Heart right ventricle (tissue), 16 donors: ENCODE results near the gene ANO1. TPM values are rescaled to one million over a fixed set of nuclear protein-coding genes. Genes with fewer than 3 reads are reported as not detected.

Source experiments
- ATAC-seq, 8 donors: fragments of 200-7000 bp; cut with Tn5 transposase; one replicate each; pipeline ENCODE4 v1.9.1; 2020; ENCODE audit warnings: mild to moderate bottlenecking in 8 of 8, moderate library complexity in 8 of 8, moderate number of reproducible peaks in 1 of 8
- DNase-seq, 2 donors: peaks; one replicate each; pipeline ENCODE4 v3.0.0-alpha.2; 2020
- H3K27ac ChIP-seq, 10 donors: fragments of 200-600 bp; sonication (generic) in 2 of 10; one replicate each; pipeline versions ENCODE4 v1.5.0 to v1.8.0; 2020 to 2022; ENCODE audit warnings: mild to moderate bottlenecking in 3 of 10
- H3K27me3 ChIP-seq, 7 donors: fragments of 200-600 bp; one replicate each; pipeline ENCODE4 v1.8.0; 2021 to 2022; ENCODE audit warnings: mild to moderate bottlenecking in 2 of 7
- H3K36me3 ChIP-seq, 9 donors: fragments of 200-600 bp; sonication (generic) in 1 of 9; one replicate each; pipeline versions ENCODE4 v1.5.0 to v1.8.0; 2020 to 2022; ENCODE audit warnings: mild to moderate bottlenecking in 2 of 9
- H3K4me1 ChIP-seq, 9 donors: fragments of 200-600 bp; sonication (generic) in 1 of 9; one replicate each; pipeline versions ENCODE4 v1.5.0 to v1.8.0; 2020 to 2022; ENCODE audit warnings: mild to moderate bottlenecking in 4 of 9
- H3K4me3 ChIP-seq, 10 donors: fragments of 200-600 bp; sonication (generic) in 2 of 10; one replicate each; pipeline versions ENCODE4 v1.5.0 to v1.8.0; 2020 to 2022; ENCODE audit warnings: mild to moderate bottlenecking in 7 of 10, moderate library complexity in 2 of 10
- H3K9me3 ChIP-seq, 11 donors: fragments of 200-600 bp in 10 of 11; sonication (generic) in 2 of 11; one replicate each; pipeline versions ENCODE4 v1.5.0 to v1.8.0; 2013 to 2022; ENCODE audit warnings: mild to moderate bottlenecking in 2 of 11, control low read depth in 1 of 11, moderate library complexity in 1 of 11
- CTCF ChIP-seq, 9 donors: fragments of 200-600 bp; sonication (generic) in 2 of 9; IDR thresholded peaks; one replicate each; pipeline versions ENCODE4 v1.5.0 to v1.8.0; 2021 to 2022; ENCODE audit warnings: antibody characterized with exemption in 9 of 9, mild to moderate bottlenecking in 5 of 9, moderate library complexity in 1 of 9
- WGBS, 2 donors: extraction: QIAGEN DNeasy Blood & Tissue Kit; methylation state at CpG; one replicate each; pipeline ENCODE4 v1.1.7; 2013; ENCODE audit warnings: inconsistent platforms in 1 of 2; 5-methylcytosine and 5-hydroxymethylcytosine counted together
- intact Hi-C, 10 donors: fragments of 100-400 bp; cut with DNase I; formaldehyde crosslinking; loops; one replicate each; pipeline versions ENCODE4 v1.11.1 to v1.14.2; 2022
- polyA plus RNA-seq, 2 donors: library from polyadenylated mRNA; stranded (reverse); fragments of 200-250 nt; gene quantifications; one replicate each; pipeline ENCODE4 v1.2.3, GENCODE V29; 2013
- total RNA-seq, 10 donors: library from RNA; stranded (reverse); fragmentation: NEBNext Ultra II Directional in 3 of 10; extraction: Animal tissue kit (Norgen Biotek cat#: 25700) in 3 of 10; gene quantifications; one replicate each; pipeline versions ENCODE4 v1.2.1 to v1.2.4, GENCODE V29; 2021 to 2023
- donor health status: Arrhythmogenic right ventricular cardiomyopathy.
- donor health status: ischemic (EF 13 %, LVEDD 7.1; RV severe dilation, severe dysfunction).
- donor health status: healthy with polysubstance abuse.
- donor health status: DM: no; HTN: yes; CAD: no.
- donor health status: DM: no; HTN: no; CAD: no.
- donor health status: ischemic (EF 25% LVEDD 6.9; RV normal size, moderate dysfunction).
- donor health status: ischemic (EF 25% LVEDD 5.7; RV mildly dilated, moderate dysfunction).
- donor health status: healthy.
- donor health status: DM: yes; HTN: yes; CAD: no.
- donor health status: Ischemic cardiomyopathy.
- donor health status: ischemic (EF 35%, LVEDD 5.7; RV mildly dilated, moderate dysfunction).
- donor health status: nonischemic (EF 11% LVEDD 7.7; RV severe dilation, severe dysfunction).
- donor health status: DM: yes; HTN: yes; CAD: no.
- donor health status: PGD.
- donor health status: ischemic (EF 29% LVEDD 5.4; RV normal size, mild dysfunction).
- donor health status: nonischemic (EF 23%, LVEDD 6.1; RV moderate dilation, normal function).

Gene ANO1
- total and polyA plus RNA-seq, 12 donors = 6.6 to 13.8 (median 9.7) TPM

GRCh38 chr11:70046089-70046488 lies 32.0 kb upstream of the ANO1 start:
- Histone ChIP-seq H3K27ac (no peak overlapping the region), H3K9me3 (peaks cover 0 to 34% (median 22%) of the 10 kb centered on the region in 11 donors), H3K27me3 (peaks cover 0 to 13% (median 7%) of the 10 kb centered on the region in 7 donors), H3K4me3 (no peak overlapping the region), H3K36me3 (no peaks in the 10 kb centered on the region), H3K4me1 (no peaks in the 10 kb centered on the region)
- intact Hi-C loops = no loop called here
- TF ChIP-seq CTCF (IDR thresholded peaks at IDR 0.05) = no peak
- WGBS, 2 donors = 81 to 86% methylated on average over 3 of the region's 3 CpGs
- ATAC-seq (no peak), DNase-seq (no peak)

GRCh38 chr11:70048279-70049024 lies 29.7 kb upstream of the ANO1 start:
- TF ChIP-seq CTCF (IDR thresholded peaks at IDR 0.05) = peak in 5 of 9 donors; percentile 9 to 27 (median 10)
- no peak for DNase-seq
- 47 to 49% methylated on average over 11 of the region's 12 CpGs for WGBS, 2 donors
- H3K27me3 ChIP-seq = peaks cover 0 to 20% (median 7%) of the 10 kb centered on the region in 7 donors
- no peak overlapping the region for H3K27ac ChIP-seq
- H3K36me3 ChIP-seq = no peaks in the 10 kb centered on the region
- intact Hi-C loops = no loop called here
- no peak overlapping the region for H3K4me3 ChIP-seq
- H3K4me1 ChIP-seq = no peaks in the 10 kb centered on the region
- H3K9me3 ChIP-seq = peaks cover 0 to 23% (median 9%) of the 10 kb centered on the region in 11 donors
- no peak for ATAC-seq

GRCh38 chr11:70049045-70049444 lies 29.1 kb upstream of the ANO1 start:
- TF ChIP-seq CTCF (IDR thresholded peaks at IDR 0.05) = no peak
- ATAC-seq (no peak), DNase-seq (no peak)
- Histone ChIP-seq H3K9me3 (peaks cover 0 to 17% (median 3%) of the 10 kb centered on the region in 11 donors), H3K4me3 (no peak overlapping the region), H3K36me3 (no peaks in the 10 kb centered on the region), H3K27me3 (peaks cover 0 to 21% (median 7%) of the 10 kb centered on the region in 7 donors), H3K27ac (no peak overlapping the region), H3K4me1 (no peaks in the 10 kb centered on the region)
- intact Hi-C loops = no loop called here
- WGBS, 2 donors = 70 to 77% methylated on average over 5 of the region's 5 CpGs

- intact Hi-C loops = no loop called here
- Histone ChIP-seq H3K4me1 (no peaks in the 10 kb centered on the region), H3K4me3 (no peak overlapping the region), H3K9me3 (peaks cover 0 to 19% (median 0%) of the 10 kb centered on the region in 11 donors), H3K27me3 (peaks cover 0 to 25% (median 7%) of the 10 kb centered on the region in 7 donors), H3K36me3 (no peaks in the 10 kb centered on the region), H3K27ac (no peak overlapping the region)
- WGBS, 2 donors = 74% methylated on average over 7 of the region's 7 CpGs
- no peak for TF ChIP-seq CTCF (IDR thresholded peaks at IDR 0.05)
- ATAC-seq (no peak), DNase-seq (no peak)
Measured at GRCh38 chr11:70050243-70050642, 27.9 kb upstream of the ANO1 start.
